ENCODE data around the gene TMEM60. TPM values are rescaled to one million over a fixed set of nuclear protein-coding genes. Genes with fewer than 3 reads are reported as not detected.

TMEM60 gene
- total and polyA plus RNA-seq, 2 donors (not counting 3 experiments of a cell fraction or from before 2014, with no cell fraction given), result 15.8 to 19.5 TPM

DNA sequence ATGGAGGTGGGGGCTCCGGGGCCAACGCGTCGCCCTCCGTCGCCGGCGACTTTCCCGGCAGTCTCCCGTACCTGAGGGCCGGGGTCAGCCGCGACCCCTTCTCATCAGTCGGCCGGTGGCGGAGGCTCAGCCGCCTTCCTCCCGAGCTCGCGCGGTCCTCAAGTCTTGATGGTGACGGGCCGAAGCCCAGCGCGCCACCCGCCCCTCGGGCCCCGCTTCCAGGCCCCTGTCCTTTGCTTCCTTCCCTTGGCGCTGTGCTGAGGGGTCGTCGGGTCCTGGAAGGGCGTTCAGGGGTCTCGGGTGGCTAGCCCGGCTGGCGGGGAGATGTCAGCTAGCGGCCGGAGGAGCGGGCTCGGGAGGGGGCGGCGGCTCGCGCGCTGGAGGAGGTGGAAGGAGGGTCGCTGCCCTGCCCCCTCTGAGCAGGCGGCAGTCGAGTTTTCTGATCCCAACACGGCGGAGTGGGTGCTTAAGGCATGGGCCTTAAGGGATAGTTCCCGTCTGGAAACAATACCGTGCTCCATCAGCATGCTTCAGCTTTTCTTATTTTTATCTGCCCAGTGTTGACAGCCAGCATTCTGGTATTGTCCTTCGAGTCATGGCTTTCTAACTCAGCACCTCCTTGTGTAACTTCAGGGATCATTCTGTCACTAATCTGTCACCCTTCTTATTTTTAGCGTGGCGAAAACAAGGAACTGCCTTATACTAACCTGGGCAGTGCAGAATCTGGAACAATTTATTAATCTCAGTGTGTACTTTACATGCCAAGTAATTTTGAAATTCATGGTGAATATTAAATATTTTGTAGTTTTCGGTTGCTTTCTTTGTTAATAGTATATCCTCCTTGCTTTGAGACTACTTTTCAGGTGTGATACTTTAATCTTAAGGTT is 1.1 kb upstream of the TMEM60 start:
- ChIA-PET CTCF (interaction anchor here (0.8 to 2.1 kb wide), 8 partner anchors 11 to 240 kb away, joined by 3 to 11 read pairs (median 3); no protein-coding TSS in a partner anchor), POLR2A (interaction anchor here (1.4 to 1.6 kb wide), 2 partner anchors 12 to 104 kb away, joined by 4 to 5 read pairs; partner anchors contain the start of gene RSBN1L)
- H4K20me1 ChIP-seq (replicated peaks; ENCODE audit: control insufficient read depth, extremely low read depth, insufficient read depth, low read length), result no peaks in the 10 kb centered on the region
- H3K4me2 ChIP-seq (ENCODE audit: insufficient read depth, low read length), result peak overlapping the region; percentile 92
- no peaks in the 10 kb centered on the region for H3K27me3 ChIP-seq (ENCODE audit: control insufficient read depth in 2 of 2, insufficient read depth in 2 of 2, low read length in 2 of 2)
- FAIRE-seq (no peak), DNase-seq (ENCODE audit: low read depth, low spot score) (peak; percentile 61)
- H2AFZ ChIP-seq (ENCODE audit: low read depth, low read length), result peak overlapping the region; percentile 89
- peaks cover 32% of the 10 kb centered on the region for H3K4me1 ChIP-seq (ENCODE audit: control insufficient read depth, extremely low read depth, insufficient read depth, low read length)
- dilution Hi-C loops (cut with MboI; ENCODE audit: extremely low pct_ligation_motif_present, low sequenced_read_pairs) (no loop called here), intact Hi-C loops (cut with micrococcal nuclease) (loop anchor here (2.0 to 5.0 kb wide), 3 partner anchors 102 to 262 kb away; partner anchors contain the start of genes PTPN12 and RSBN1L)
- H3K9me3 ChIP-seq (replicated peaks; ENCODE audit: control insufficient read depth, insufficient read depth, low read length), result no peaks in the 10 kb centered on the region
- H3K79me2 ChIP-seq (ENCODE audit: control insufficient read depth, insufficient read depth, low read length), result peaks cover 45% of the 10 kb centered on the region
- H3K36me3 ChIP-seq (ENCODE audit: control insufficient read depth in 2 of 2, extremely low read depth in 1 of 2, insufficient read depth in 2 of 2, low read length in 2 of 2), result no peaks in the 10 kb centered on the region
- peak overlapping the region; percentile 52 for H3K27ac ChIP-seq (ENCODE audit: insufficient read depth, low read depth, low read length)
- H3K9ac ChIP-seq (replicated peaks; ENCODE audit: extremely low read depth, insufficient read depth, low read length), result peak overlapping the region; percentile 81
- BruUV-seq (replicated peaks), result no TSS peak
- H3K4me3 ChIP-seq (replicated peaks in 1 of 3; ENCODE audit: insufficient read depth in 1 of 3, low read depth in 1 of 3, low read length in 3 of 3), result peak overlapping the region; percentile 70 to 92 (median 90)
- TF ChIP-seq GATA2 (IDR thresholded peaks at IDR 0.05; ENCODE audit: insufficient read depth, insufficient read length, low read depth, low read length) (no peak), POLR2A (IDR thresholded peaks at IDR 0.05; ENCODE audit: low read depth, low read length) (no peak), JUN (IDR thresholded peaks at IDR 0.05; ENCODE audit: borderline replicate concordance, insufficient read depth, insufficient read length, low read depth) (no peak), POLR2AphosphoS5 (IDR thresholded peaks at IDR 0.05; ENCODE audit: insufficient read depth, low read depth, low read length) (no peak), EZH2 (IDR thresholded peaks at IDR 0.05; ENCODE audit: borderline replicate concordance, low read depth, low read length, severe bottlenecking) (no peak), MYC (IDR thresholded peaks at IDR 0.05; ENCODE audit: low read depth, low read length) (no peak)
- TF ChIP-seq, protein P1, sequence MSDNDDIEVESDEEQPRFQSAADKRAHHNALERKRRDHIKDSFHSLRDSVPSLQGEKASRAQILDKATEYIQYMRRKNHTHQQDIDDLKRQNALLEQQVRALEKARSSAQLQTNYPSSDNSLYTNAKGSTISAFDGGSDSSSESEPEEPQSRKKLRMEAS (IDR thresholded peaks at IDR 0.05; ENCODE audit: insufficient read depth, insufficient read length), result no peak
- TF ChIP-seq, protein P2, sequence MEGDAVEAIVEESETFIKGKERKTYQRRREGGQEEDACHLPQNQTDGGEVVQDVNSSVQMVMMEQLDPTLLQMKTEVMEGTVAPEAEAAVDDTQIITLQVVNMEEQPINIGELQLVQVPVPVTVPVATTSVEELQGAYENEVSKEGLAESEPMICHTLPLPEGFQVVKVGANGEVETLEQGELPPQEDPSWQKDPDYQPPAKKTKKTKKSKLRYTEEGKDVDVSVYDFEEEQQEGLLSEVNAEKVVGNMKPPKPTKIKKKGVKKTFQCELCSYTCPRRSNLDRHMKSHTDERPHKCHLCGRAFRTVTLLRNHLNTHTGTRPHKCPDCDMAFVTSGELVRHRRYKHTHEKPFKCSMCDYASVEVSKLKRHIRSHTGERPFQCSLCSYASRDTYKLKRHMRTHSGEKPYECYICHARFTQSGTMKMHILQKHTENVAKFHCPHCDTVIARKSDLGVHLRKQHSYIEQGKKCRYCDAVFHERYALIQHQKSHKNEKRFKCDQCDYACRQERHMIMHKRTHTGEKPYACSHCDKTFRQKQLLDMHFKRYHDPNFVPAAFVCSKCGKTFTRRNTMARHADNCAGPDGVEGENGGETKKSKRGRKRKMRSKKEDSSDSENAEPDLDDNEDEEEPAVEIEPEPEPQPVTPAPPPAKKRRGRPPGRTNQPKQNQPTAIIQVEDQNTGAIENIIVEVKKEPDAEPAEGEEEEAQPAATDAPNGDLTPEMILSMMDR (IDR thresholded peaks at IDR 0.05; ENCODE audit: extremely low read depth in 1 of 2, insufficient read depth in 1 of 2, low read depth in 1 of 2, low read length in 2 of 2), result no peak
- H3K9me1 ChIP-seq (replicated peaks; ENCODE audit: control insufficient read depth, extremely low read depth, insufficient read depth, low read length), result no peaks in the 10 kb centered on the region
